Measurements from ENCODE around the gene DNAL1.
A peak's percentile ranks its signal among the peaks of the same experiment; 100 is the strongest.

The DNAL1 gene

GRCh38 chr14:73739174-73739898, 94.5 kb downstream of the DNAL1 start:
- TF ChIP-seq, protein P1, sequence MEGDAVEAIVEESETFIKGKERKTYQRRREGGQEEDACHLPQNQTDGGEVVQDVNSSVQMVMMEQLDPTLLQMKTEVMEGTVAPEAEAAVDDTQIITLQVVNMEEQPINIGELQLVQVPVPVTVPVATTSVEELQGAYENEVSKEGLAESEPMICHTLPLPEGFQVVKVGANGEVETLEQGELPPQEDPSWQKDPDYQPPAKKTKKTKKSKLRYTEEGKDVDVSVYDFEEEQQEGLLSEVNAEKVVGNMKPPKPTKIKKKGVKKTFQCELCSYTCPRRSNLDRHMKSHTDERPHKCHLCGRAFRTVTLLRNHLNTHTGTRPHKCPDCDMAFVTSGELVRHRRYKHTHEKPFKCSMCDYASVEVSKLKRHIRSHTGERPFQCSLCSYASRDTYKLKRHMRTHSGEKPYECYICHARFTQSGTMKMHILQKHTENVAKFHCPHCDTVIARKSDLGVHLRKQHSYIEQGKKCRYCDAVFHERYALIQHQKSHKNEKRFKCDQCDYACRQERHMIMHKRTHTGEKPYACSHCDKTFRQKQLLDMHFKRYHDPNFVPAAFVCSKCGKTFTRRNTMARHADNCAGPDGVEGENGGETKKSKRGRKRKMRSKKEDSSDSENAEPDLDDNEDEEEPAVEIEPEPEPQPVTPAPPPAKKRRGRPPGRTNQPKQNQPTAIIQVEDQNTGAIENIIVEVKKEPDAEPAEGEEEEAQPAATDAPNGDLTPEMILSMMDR (IDR thresholded peaks at IDR 0.05) = no peak
- intact Hi-C loops (cut with DNase I; ENCODE audit: low total_unique reads) = no loop called here
- peaks cover 31 to 57% (median 46%) of the 10 kb centered on the region in 3 donors for H3K36me3 ChIP-seq
- H3K27ac ChIP-seq = peak overlapping the region; percentile 86 to 96
- H3K9me3 ChIP-seq = no peaks in the 10 kb centered on the region
- no peak overlapping the region for H3K4me3 ChIP-seq
- no peaks in the 10 kb centered on the region for H3K27me3 ChIP-seq
- H3K4me1 ChIP-seq = peaks cover 21 to 60% (median 57%) of the 10 kb centered on the region in 4 donors
- DNase-seq = no peak

DNA sequence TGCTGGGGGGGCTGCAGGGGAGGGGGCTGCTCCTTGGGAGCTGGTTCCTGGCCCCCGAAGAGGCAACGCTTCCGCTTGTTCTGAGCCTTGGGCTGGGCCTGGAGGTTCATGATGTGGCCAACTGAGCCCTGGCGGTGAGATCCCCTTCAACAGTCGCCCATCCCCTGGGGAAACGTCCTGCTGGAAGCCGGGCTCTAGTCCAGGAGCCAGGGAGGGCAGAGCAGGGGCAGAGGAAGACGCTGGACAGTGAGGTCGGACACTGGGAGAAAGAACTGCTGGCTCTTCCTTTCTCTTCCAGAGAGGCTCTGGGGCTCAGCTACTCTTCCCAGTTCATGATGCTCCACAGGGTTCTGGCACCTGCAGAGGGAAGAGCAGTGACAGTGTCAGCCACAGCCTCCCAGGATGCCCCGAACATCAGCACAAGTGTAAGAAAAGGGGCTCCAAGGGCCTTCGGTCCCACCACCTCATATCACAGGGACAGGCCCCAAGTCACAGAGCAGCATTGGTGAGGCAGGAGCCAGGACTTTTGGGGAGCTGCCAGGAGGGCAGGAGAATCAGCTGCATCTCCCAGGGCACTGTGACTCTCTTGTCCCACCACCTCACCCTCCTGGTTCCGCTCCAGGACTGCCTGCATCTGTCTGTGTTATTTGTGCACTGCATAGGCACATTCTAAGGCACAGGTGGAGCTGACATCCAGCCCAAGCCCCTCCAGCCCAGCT, 95.3 kb downstream of the DNAL1 start:
- DNase-seq = no peak
- TF ChIP-seq, protein P1 (IDR thresholded peaks at IDR 0.05) = no peak
- no peaks in the 10 kb centered on the region for H3K27me3 ChIP-seq
- no peaks in the 10 kb centered on the region for H3K9me3 ChIP-seq
- H3K27ac ChIP-seq = peak overlapping the region; percentile 86 to 96
- H3K4me1 ChIP-seq = peaks cover 24 to 68% (median 65%) of the 10 kb centered on the region in 4 donors
- peak overlapping the region; percentile 17 to 39 for H3K4me3 ChIP-seq
- intact Hi-C loops (cut with DNase I; ENCODE audit: low total_unique reads) = no loop called here
- peaks cover 31 to 49% (median 38%) of the 10 kb centered on the region in 3 donors for H3K36me3 ChIP-seq

DNA sequence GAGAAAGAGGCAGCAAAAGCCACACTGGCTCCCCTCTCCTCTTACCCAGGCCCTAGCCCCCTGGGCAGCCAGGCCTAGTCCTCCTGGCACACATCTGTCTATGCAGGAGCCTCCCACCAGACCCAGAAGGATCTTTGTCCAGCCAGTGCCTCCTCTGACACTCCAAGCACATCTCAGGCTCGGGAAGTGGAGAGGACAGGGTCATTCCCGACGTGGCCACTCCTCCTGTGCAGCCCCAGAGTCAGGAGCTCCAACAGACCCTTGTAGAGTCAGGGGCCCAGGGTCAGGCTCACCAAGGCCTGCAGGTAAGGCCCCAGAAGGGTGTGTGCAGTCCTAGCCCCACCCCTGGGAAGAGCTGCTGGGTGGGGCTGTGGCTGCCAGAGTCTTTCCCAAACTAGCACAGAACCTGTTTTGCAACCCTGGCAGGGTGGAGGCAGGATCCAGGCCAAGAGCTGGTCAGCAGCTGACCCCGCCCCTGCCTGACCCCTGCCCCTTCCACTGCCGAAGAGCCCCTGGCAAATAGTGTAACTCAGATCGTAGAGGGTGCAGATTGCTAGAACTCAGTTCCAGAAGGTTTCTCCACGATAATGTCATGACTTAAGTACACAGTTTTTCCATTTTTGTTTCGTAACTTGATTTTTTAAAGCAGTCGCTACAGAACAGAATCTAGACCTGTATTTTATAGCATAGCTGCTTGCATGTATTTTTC, 96.0 kb downstream of the DNAL1 start:
- peak; percentile 86 to 92 for DNase-seq
- TF ChIP-seq, protein P1 (IDR thresholded peaks at IDR 0.05) = no peak
- intact Hi-C loops (cut with DNase I; ENCODE audit: low total_unique reads) = no loop called here

GRCh38 chr14:73741386-73741875, 96.6 kb downstream of the DNAL1 start:
- peak; percentile 74 to 88 for DNase-seq
- Histone ChIP-seq H3K4me3 (peak overlapping the region; percentile 17 to 39), H3K27ac (peak overlapping the region; percentile 86 to 96), H3K27me3 (no peaks in the 10 kb centered on the region), H3K9me3 (no peaks in the 10 kb centered on the region), H3K4me1 (peaks cover 37 to 81% (median 78%) of the 10 kb centered on the region in 4 donors), H3K36me3 (peaks cover 20 to 36% (median 28%) of the 10 kb centered on the region in 3 donors)
- TF ChIP-seq, protein P1 (IDR thresholded peaks at IDR 0.05) = no peak
- intact Hi-C loops (cut with DNase I; ENCODE audit: low total_unique reads) = no loop called here

More for the DNA sequence above, 96.0 kb downstream of the DNAL1 start:
- Histone ChIP-seq H3K4me3 (peak overlapping the region; percentile 17 to 39), H3K27me3 (no peaks in the 10 kb centered on the region), H3K4me1 (peaks cover 30 to 75% (median 72%) of the 10 kb centered on the region in 4 donors), H3K9me3 (no peaks in the 10 kb centered on the region), H3K36me3 (peaks cover 24 to 42% (median 31%) of the 10 kb centered on the region in 3 donors), H3K27ac (peak overlapping the region; percentile 86 to 96)

GRCh38 chr14:73741876-73742519, 97.2 kb downstream of the DNAL1 start:
- TF ChIP-seq, protein P1 (IDR thresholded peaks at IDR 0.05) = no peak
- no peaks in the 10 kb centered on the region for H3K27me3 ChIP-seq
- peak overlapping the region; percentile 86 to 96 for H3K27ac ChIP-seq
- DNase-seq = peak in 1 of 2 donors; percentile 69
- H3K4me1 ChIP-seq = peaks cover 37 to 87% (median 84%) of the 10 kb centered on the region in 4 donors
- H3K4me3 ChIP-seq = peak overlapping the region; percentile 17 to 39
- H3K9me3 ChIP-seq = no peaks in the 10 kb centered on the region
- intact Hi-C loops (cut with DNase I; ENCODE audit: low total_unique reads) = no loop called here
- H3K36me3 ChIP-seq = peaks cover 15 to 33% (median 23%) of the 10 kb centered on the region in 3 donors

Measured in tibial artery (tissue), 4 donors.